ENCODE measurements around the gene PARG.
"Not testable (repeated sequence)": the region's sequence is repeated elsewhere in the genome, so short reads cannot be mapped to it uniquely, and the experiment has no call there.

The PARG gene

DNA sequence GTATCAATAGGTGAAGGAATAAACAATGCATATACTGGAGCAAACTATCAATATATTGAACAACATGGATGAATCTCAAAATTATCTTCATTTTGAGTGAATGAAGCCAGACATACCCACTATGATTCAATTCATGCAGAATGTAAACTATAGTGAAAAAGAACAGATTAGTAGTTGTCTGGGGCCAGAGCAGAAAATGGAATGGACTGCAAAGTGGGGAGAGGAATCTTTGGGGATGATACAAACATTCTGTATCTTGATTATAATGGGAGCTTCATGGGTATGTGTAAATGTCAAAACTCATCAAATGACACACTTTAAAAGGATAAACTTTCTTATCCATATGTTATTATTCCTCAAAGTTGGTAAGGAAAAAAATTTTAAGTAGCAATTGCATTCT, 23.9 kb downstream of the PARG start:
- in situ Hi-C loops (cut with HindIII; ENCODE audit: low sequenced_read_pairs); H3K4me3 ChIP-seq (ENCODE audit: low read depth, low read length); DNase-seq (ENCODE audit: low read depth): not testable (repeated sequence)

DNA sequence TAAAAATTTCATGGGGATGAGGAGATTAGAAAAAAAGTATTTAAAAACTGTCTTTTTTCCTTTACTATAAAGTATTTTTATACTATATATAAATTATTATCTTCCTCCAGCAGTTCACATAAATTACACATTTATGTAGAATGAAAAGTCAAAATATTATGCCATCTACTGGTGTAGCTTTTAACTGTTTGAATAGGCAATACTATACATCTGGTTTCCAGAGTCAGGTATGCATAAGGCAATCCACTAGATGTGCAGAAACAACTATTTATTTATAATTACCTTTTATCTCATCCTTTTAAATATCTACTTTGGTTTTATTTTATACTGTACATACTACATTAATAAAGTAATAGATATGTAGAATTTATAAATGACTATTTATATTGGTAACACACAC, 25.4 kb downstream of the PARG start:
- in situ Hi-C loops (cut with HindIII; ENCODE audit: low sequenced_read_pairs); H3K4me3 ChIP-seq (ENCODE audit: low read depth, low read length); DNase-seq (ENCODE audit: low read depth): not testable (repeated sequence)

DNA sequence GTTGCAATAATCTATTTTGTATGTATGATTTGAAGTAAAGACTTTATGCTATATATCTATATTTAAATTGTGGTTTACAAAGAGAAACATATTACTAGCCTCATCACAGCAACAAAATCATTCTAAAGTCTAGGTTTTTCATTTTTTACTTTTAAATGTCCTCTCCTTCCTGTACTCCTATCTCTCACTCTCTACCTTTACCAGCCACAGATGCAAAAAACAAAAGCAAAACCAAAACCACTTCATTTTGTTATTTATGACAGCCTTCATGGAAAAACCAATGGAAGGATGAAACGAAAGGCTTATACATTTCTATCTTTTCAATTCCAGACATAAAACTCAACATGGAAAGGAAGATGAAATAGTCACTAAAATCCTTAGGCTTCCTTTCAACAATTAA, 31.5 kb downstream of the PARG start:
- DNase-seq (ENCODE audit: low read depth); in situ Hi-C loops (cut with HindIII; ENCODE audit: low sequenced_read_pairs); H3K4me3 ChIP-seq (ENCODE audit: low read depth, low read length): not testable (repeated sequence)

DNA sequence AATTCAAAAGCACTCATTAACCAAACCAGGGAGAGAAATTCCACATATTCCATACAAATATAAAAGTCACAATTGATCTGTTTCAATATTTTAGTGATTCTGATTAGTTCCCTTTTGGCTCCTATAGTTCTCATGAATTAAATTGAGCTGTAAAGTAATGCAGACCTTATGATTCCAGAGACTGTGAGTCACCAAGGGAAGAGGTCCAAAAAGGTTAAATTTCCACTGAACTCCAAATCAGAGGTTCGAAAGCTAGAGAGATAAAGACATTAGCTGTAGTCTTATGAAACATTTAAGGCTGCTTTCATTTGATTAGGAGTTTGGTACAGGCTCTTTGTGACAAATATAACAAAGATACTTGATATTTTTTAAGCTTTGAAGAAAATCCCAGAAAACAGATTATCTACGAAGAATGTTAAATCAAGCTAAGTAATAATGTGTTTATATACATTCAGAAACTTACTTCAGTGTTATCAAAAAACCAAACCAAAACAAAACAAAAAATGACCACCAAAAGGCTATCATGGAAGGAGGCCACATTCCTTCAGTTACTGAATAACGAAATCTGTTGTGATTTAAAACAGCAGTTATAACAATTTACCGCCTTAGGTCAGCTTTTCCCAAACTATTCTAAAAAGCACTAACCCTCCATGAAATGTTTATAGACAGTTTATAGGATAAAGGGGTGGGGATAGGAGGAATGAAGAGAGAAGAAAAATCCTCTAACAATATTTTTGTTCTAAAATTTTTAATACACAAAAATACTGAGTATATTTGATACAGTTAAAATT, 33.3 kb downstream of the PARG start:
- in situ Hi-C loops (cut with HindIII; ENCODE audit: low sequenced_read_pairs); H3K4me3 ChIP-seq (ENCODE audit: low read depth, low read length); DNase-seq (ENCODE audit: low read depth): not testable (repeated sequence)

DNA sequence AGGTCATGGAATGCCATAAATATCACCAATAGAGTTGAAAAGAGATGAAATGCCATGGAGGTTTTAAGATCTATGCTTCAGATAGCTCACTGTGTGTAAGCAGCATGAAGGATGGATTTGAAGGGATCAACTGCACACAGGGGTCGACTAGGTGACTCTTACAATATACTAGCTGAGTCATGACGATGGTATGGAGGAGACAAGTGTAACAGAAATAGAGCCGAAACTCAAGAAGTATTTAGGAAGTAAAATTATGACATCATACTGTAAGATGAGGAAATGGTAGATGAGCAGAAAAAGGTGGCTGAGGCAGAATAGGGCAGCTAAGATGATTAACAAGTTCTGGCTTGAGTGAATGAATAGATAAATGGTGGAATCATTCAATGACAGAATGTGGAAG, 38.0 kb downstream of the PARG start:
- H3K4me3 ChIP-seq (ENCODE audit: low read depth, low read length); in situ Hi-C loops (cut with HindIII; ENCODE audit: low sequenced_read_pairs); DNase-seq (ENCODE audit: low read depth): not testable (repeated sequence)

DNA sequence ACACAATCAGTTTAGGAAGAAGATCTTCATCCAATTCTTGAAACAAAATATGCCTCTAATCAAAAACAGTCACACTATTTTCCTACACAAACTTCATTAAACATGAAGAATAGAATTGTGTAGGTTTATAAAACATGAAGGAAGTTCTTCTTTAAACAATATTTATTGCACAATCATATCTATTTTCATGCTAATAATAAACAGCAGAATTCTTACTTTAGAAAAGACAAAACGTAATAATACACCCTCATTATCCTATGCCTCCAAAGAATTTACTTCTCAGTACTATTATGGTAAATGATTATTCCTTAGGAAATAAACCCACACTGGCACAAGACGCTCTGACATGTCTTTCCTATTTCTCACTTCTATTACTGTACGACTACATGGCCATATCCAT, 41.4 kb downstream of the PARG start:
- in situ Hi-C loops (cut with HindIII; ENCODE audit: low sequenced_read_pairs), result not testable (repeated sequence)

DNA sequence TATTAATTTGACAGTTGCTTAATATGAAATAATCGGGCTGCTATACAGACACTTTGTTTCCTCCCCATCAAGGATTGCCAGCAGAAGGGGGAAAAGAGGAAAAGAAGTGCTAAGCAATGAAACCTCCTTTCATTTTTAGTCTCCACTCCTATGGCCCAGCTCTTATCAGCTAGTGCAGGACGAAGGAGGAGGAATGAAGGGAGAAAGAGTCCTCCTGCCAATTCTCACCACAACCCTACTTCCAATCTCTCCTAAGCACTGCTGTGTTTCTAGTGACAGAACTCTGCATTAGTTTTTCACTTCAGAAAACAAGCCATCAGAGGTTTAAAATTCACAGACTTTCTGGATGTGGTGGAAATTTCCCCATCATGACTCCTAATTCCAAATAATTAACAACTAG, 41.8 kb downstream of the PARG start:
- in situ Hi-C loops (cut with HindIII; ENCODE audit: low sequenced_read_pairs); H3K4me3 ChIP-seq (ENCODE audit: low read depth, low read length); DNase-seq (ENCODE audit: low read depth): not testable (repeated sequence)

More for the DNA sequence above, 41.4 kb downstream of the PARG start:
- not testable (repeated sequence) for DNase-seq (ENCODE audit: low read depth); H3K4me3 ChIP-seq (ENCODE audit: low read depth, low read length)

DNA sequence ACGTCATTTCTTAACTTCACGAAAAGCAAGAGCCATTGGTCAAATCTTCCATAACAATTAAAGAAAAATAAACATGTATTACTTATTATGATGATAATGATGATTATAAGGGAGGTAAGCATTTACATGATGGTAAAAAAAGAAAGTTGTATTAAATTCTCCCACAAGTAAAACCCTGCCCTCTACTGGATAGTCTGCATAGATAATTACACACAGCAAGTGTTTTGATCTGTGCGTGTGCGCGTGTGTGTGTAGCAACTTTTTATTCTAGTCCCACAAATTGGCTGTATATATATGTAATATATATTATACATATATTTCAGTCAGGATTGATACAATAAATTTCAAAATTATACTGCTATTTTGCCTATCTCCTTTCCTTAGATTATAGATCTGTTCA, 51.8 kb downstream of the PARG start:
- DNase-seq (ENCODE audit: low read depth); in situ Hi-C loops (cut with HindIII; ENCODE audit: low sequenced_read_pairs); H3K4me3 ChIP-seq (ENCODE audit: low read depth, low read length): not testable (repeated sequence)

DNA sequence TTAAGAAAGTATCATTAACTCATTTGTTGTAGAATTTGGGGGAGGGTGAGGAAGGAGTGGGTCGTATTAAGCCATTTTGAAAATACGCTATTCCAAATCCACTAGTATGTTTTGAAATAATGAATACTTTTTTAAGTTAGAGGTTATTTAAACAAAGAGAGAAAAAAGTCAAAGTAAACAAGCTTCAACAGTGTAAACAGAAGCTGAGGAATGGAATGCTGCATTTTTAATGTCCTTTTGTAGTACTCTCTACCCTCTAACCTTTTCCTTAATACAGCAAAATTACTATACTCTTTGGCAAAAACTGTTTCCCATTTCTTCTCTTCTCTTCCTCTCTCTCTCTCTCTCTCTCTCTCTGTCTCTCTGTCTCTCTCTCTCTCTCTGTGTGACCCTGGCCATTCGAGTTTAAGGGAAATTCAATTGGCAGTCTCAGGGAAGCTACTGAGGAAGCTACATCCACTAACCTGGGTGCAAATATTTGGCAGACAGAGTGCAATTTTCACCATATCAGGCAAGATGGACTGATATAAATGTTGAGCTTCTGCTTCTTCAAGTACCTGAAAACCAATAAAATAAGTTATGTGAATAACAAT, 57.0 kb downstream of the PARG start:
- DNase-seq (ENCODE audit: low read depth); in situ Hi-C loops (cut with HindIII; ENCODE audit: low sequenced_read_pairs); H3K4me3 ChIP-seq (ENCODE audit: low read depth, low read length): not testable (repeated sequence)

DNA sequence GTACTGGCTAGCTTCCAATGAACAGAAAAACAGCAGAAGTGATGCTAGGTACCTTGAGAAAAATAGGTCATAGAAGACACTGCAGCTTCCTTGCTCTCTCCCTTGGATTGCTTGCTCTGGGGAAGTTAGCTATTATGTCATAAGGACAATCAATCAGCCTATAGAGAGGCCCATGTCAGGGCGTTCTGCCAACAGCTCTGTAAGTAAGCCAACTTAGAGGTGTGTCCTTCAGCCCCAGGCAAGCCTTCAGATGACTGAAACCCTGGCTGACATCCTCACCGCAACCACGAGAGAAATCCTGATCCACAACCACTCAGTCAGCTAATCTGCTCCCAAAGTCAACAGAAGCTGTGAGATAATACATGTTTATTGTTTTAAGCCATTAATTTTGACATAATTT, 58.0 kb downstream of the PARG start:
- in situ Hi-C loops (cut with HindIII; ENCODE audit: low sequenced_read_pairs); DNase-seq (ENCODE audit: low read depth); H3K4me3 ChIP-seq (ENCODE audit: low read depth, low read length): not testable (repeated sequence)

DNA sequence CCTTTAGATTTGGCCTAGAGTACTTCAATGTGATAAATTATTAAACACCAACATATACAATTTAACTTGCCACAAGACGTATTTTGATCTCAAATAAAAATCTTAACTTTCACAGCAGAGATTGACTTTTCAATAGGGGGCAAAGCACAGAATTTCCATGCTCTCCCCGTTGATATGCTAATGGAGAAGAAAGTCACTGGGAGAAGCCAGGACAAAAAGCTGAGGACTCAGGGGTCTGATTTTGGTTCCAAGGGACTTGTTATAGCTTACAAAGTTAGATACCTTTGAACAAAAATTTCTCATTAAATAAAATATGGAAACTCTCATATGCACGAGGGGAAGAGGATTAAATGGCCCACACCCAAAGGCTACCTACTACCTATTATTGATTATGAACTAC, 59.5 kb downstream of the PARG start:
- H3K4me3 ChIP-seq (ENCODE audit: low read depth, low read length); DNase-seq (ENCODE audit: low read depth): not testable (repeated sequence)

DNA sequence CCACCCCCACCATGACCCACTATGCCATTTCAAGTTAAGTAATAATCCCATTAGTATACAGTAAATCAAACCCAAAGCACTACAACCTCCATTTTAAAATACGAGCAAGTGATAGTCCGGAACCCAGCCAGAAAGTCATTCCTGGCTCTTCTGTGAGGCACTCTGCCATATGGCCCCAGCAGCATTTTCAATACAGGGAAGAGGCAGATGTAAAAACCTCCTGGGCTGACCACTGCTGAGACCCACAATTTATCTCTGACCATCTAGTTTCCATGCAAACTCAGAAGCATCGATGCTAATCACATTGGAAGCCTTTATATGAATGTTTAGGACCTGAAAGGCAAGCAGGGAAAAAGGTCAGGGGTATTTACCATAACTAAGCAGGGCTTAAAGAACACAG, 69.1 kb downstream of the PARG start:
- H3K4me3 ChIP-seq (ENCODE audit: low read depth, low read length); in situ Hi-C loops (cut with HindIII; ENCODE audit: low sequenced_read_pairs); DNase-seq (ENCODE audit: low read depth): not testable (repeated sequence)

More for the DNA sequence above, 59.5 kb downstream of the PARG start:
- in situ Hi-C loops (cut with HindIII; ENCODE audit: low sequenced_read_pairs), result not testable (repeated sequence)

DNA sequence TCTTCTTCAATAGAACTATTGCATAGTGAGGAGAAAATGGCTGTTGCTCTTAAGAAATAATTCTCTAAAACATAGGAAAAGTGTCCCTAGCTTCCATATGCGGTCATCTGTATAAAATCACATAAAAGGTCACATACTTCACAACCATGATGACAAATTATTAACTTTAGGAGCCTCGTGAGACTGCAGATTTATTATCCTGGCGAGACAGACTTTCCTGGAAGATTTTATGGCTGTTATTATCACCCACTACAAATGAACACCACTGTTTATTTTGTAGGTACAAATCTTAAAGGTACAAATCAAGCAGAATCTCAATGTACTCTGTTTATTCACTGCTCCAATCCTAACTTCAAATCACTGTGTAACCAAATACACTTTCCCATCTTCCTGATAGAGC, 70.4 kb downstream of the PARG start:
- H3K4me3 ChIP-seq (ENCODE audit: low read depth, low read length); DNase-seq (ENCODE audit: low read depth); in situ Hi-C loops (cut with HindIII; ENCODE audit: low sequenced_read_pairs): not testable (repeated sequence)

DNA sequence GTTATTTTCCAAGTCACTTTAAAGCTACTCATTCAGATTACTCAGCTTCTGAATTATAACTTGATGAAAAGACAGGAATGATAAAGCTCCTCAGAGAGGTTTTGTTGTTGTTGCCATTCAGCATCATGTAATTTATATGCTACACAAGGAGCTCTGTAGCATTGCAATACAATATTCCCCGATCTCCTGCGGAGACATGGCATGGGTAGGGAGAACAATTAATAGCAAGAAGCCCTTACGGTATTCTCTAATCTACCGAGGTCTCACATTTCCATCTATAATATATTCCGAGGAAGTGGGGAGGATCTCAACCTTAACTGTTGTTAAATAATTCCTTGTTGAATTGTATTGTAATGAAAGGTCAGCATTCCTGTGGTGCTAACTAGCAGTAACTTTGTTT, 81.9 kb downstream of the PARG start:
- DNase-seq (ENCODE audit: low read depth); in situ Hi-C loops (cut with HindIII; ENCODE audit: low sequenced_read_pairs); H3K4me3 ChIP-seq (ENCODE audit: low read depth, low read length): not testable (repeated sequence)

DNA sequence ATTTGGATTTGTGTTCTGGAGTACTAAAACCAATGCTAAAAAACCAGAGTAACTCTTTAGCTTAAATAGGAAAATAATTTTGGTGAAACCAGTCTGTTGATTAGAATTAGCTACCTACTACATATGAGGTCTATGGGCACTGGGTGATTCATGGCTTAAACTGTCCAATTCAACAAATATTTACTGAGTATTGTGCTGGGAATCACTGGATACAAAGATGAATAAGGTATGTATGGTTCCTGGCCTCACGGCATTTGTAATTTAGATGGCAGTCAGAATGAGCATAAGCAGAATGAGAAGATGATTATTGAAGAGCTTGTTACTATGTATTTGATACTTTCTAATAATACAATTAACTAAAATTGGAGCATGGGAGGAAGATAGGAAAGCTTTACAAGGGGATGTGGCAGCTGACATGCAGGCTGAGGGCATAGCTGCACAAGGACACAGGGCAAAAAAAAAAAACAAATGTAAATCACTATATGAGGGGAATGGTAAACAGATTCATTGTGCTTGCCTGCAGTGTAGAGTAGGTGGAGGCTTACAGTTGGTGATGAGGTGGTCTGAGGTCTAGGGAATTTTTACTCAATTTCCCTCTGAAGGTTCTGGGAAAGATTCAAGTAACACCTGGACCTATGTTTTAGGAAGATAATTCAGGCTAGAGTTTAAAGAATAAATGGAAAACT, 83.0 kb downstream of the PARG start:
- H3K4me3 ChIP-seq (ENCODE audit: low read depth, low read length); in situ Hi-C loops (cut with HindIII; ENCODE audit: low sequenced_read_pairs): not testable (repeated sequence)

DNA sequence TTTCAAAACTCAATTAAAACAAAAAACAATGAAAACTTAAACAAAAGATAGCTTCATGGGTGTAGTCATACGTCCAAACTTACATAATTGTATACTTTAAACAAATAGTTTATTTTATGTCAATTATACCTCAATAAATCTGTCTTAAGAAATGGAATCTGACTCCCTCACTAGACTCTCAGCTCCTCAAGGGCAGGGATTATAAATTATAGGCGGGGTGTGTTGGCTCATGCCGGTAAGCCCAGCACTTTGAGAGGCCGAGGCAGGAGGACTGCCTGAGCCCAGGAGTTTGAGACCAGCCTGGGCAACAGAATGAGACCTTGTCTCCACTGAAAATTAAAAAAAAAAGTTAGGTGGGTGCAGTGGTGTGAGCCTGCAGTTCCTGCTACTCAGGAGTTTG, 92.3 kb downstream of the PARG start:
- DNase-seq (ENCODE audit: low read depth); H3K4me3 ChIP-seq (ENCODE audit: low read depth, low read length); in situ Hi-C loops (cut with HindIII; ENCODE audit: low sequenced_read_pairs): not testable (repeated sequence)

More for the DNA sequence above, 83.0 kb downstream of the PARG start:
- DNase-seq (ENCODE audit: low read depth), result not testable (repeated sequence)
